ENCODE data around the gene NOP9.

- no peak for TF ChIP-seq CTCF (IDR thresholded peaks at IDR 0.05)
- TF ChIP-seq ZFX (IDR thresholded peaks at IDR 0.05; ENCODE audit: borderline replicate concordance) = no peak
Observed at GRCh38 chr14:24259282-24260025, 40.2 kb upstream of the NOP9 start.

Measured in 22Rv1 (cell line).